ENCODE results near the gene ALDH4A1.

ALDH4A1 gene, protein sequence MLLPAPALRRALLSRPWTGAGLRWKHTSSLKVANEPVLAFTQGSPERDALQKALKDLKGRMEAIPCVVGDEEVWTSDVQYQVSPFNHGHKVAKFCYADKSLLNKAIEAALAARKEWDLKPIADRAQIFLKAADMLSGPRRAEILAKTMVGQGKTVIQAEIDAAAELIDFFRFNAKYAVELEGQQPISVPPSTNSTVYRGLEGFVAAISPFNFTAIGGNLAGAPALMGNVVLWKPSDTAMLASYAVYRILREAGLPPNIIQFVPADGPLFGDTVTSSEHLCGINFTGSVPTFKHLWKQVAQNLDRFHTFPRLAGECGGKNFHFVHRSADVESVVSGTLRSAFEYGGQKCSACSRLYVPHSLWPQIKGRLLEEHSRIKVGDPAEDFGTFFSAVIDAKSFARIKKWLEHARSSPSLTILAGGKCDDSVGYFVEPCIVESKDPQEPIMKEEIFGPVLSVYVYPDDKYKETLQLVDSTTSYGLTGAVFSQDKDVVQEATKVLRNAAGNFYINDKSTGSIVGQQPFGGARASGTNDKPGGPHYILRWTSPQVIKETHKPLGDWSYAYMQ
- 5.1 reads per million, percentile 20 among the genes with 10 or more reads in this experiment for total RNA-seq

- DNase-seq: peak; percentile 92
Observed at GRCh38 chr1:18902523-18903290, at the start of gene ALDH4A1. Gene ALDH4A1, minus strand, starts transcription at chr1:18902555. Its CDS starts 32 bp downstream, at chr1:18902523.

DNA sequence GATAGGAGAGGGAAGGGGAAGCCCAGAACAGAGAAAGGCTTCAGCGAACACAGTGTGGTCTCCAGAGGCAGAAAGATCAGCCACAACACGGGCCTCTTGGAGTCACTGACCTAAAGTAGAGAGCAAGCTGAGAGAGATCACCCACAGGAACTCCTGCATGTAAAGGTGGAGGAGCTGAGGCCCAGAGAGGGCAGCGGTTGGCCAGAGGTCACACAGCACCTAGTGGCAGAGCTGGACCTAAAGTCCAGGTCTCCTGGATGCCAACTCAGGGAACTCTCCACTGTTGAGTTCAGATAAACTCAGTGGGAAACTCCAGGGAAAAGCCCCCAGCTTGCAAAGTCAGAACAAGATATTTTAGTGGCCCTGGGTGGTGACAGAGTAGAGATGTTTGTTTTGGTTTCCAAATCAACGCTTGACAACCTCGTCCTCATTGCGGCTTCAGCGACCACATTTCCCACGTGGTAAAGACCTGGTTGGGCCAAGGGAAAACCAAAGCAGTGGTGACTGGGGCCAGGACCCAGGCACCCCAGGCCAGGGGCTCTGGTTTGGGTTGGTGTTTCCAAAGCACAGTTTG is 49.5 kb upstream of the ALDH4A1 start:
- DNase-seq: peak; percentile 70

- no peak for DNase-seq
Observed at GRCh38 chr1:18951416-18951815, 49.1 kb upstream of the ALDH4A1 start.

- no peak for DNase-seq
Observed at GRCh38 chr1:18950401-18951026, 48.2 kb upstream of the ALDH4A1 start.

DNA sequence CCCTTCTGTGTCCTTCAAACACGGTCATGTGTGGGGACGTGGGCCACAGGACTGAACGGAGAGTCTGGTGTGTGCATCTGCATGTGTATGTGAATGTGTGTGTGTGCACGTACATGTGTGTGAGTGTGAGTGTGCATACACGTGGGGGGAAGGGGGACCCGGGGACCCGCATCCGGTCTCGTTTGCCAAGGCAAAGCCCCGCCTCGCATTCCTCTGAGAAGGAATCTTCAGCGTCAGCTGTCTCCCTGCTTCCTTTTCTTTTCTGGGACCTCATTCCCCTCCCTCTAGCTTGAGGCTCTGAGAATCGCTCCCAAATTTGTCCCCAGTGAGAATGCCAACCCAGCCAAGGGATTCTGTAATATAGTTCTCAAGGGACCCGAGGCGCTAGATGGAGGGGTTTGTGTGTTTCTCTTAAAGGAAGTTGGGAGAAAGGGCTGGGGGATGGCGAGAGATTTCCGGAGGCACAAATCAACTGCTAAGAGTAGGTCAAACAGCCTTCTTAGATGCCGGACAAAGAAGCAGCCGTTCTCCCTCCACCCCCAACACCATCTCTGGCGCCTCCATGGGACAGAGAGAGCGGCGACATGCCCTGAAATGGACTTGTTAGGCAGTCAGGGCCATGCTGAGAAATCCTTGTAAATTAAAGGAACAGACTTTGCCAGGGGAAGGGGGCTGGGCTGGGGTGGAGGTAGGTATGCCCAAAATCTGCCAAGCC is 47.5 kb upstream of the ALDH4A1 start:
- DNase-seq: no peak

DNA sequence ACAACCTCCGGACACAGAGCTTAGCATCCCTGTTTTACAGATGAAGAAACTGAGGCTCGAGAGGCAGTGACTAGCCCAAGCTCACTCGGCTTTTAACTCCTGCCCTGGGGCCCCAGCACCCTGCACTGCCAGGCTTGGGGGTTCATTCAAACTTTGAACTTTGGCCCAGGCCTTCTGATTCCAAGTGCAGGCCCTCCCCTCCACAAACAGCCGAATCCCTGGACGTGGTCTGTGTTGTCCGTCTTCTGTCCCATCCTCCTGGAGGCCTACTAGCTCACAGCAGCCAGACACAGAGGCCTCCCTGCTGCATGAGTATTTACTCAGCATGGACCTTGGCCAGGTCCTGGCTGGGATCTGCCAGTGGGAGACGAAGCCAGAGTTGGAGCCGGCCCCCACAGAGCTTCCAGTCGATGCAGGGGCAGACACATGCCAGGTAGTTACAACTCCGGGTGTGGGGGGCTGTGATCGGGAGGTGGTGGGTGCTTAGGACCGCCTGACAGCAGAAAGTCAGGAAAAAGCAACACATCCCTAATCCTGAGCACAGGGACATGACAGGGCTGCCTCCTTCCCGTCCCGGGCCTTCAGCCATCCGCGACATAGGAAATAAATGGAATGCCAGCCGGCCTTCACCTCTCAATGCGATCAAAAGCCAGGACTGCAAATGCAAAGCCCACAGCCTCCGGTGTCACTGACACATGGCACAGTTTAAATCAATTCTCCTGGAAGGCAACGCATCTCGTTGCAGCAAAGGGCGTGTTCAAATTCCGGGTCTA is 46.7 kb upstream of the ALDH4A1 start:
- DNase-seq: no peak

DNA sequence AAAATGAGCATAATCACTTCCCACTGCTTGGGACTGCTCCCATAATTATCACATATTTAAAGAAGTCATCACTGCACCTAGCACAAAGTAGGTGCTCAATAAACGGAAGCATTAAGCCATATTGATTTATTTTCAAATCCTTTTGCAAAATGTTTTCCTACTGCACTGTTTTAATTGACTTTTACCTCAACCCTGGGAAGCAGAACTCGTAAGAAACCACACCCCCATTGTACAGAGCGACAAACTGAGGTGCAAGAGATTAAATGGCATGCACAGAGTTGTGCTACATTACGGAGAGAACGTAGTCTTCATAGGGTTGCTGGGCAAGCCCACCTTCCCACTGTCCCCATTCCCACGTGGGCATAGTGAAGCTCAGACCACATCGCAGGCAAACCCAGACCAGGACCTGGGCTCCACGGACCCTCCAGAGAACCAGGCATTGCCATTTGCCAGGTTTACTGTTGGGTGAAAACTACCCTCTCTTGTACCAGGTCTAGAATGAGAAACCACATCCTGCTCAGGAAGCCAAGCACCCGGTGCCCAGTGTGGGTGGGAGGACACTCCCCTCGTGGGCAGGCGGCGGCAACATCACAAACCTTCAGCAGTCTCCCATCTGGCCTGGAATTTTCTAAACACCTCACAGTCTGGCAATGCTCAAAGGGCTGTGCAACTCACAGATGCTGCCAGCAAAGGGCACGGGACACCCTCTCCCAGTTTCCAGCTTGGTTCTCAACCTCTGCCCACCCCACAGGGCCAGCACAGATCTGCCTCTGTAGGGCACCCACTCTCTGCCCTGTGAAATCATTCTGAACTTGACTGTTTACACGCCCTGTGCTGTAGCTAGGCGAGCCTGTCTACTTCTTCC is 45.9 kb upstream of the ALDH4A1 start:
- peak; percentile 40 for DNase-seq

DNA sequence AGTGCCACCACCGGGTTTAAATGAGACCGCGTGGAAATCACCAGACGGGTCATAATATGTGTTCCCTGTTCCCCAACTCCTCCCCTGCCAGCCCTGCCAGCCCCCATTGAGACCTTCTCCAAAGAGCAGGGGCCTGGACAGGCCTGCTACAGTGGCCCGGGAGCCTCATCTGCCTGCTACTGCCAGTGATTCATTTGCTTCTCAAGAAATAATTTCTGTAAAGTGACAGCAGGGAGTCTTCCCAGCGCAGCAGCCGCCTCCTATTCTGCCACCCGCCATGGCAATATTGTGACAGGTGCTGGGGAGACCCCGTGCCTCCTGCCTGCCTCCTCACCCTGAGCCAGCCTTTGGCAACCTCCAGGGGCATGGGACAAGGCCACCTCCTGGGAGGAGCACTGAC is 45.2 kb upstream of the ALDH4A1 start:
- no peak for DNase-seq

DNA sequence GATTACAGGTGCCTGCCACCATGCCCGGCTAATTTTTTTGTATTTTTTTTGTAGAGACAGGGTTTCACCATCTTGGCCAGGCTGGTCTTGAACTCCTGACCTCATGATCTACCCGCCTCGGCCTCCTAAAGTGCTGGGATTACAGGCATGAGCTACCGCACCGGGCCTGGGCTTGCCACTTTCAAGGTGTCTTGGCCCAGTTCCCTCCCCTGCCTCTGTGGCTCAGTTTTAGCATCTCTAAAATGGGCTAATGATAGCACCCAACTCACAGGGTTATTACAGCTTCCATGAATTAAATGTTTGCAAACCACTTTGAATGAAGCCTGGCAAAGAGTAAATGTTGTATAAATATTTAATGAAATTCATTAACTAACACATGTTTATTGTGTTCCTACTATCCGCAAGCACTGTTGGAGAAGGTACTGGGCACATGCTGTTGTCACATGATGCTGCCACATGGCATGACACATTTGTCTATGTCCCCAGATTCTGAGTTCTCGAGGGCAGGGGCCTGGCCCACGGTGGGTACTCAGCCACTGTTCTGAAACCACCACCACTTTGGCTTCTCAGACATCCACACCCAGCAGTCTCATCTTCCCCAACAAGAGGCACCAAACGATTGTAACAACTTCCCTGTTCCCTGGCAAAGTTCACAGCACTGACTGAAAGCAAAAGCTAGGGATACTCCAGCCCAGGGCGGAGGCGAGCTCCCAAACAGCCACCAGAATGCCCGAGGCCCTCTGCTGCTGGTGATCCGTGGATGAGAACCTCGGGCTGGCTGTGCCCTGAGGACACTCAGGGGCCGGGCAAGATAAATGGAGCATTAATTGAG is 44.4 kb upstream of the ALDH4A1 start:
- DNase-seq: no peak

DNA sequence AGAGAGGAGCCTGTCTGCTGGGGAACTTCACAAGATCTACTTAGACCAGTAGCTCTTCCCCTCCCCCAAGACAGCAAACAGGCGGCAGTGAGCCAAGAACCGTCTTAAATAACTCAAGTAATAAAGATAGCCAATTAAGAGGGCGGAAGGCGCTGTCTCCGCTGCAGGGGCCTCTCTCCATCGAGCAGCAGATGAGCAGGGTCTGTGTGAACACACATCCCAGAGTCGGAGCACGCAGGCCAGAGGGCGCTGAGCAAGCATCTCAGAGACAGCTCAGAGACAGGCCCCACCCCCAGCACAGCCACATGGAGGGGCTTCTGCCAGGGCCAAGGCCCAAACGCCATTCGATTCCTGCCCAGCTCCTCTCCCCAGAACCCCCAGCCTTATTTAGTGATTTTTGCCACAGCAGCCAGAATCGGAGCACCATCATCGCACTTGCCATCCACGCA is 43.1 kb upstream of the ALDH4A1 start:
- DNase-seq: no peak

DNA sequence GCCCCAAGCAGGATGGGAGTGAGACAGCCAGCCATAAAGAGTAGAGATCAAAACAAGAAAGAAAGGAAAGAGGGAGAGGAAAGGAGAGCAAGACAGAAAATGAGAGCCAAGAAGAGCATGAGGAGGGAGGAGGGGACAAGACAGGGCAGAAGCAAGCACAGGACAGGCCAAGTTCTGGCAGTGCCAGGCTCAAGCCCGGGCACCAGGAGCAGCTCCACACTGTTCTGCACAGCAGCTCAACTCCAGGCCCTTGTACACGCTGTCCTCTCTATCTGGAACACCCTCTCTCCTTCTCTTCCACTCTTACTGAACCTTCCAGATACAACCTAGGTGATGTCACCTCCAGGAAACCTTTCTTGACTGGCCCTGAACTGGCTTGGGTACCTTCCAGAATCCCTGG is 42.5 kb upstream of the ALDH4A1 start:
- DNase-seq: no peak

GRCh38 chr1:18943914-18944572 is 41.7 kb upstream of the ALDH4A1 start:
- DNase-seq: no peak

DNA sequence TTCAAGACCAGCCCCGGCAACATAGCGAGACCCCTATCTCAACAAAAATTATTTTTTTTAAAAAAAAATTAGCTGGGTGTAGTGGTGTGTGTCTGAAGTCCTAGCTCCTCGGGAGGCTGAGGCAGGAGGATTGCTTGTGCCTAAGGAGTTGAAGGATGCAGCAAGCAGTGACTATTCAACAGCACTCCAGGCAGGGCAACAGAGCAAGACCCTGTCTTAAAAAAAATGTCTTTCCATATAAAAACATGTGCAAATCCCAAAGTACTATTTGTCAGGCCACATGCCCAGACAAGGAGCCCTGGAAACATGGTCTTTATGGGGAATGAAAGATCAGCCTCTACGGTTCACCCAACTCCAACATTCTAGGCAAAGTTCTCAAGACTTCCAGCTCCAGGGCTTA is 40.8 kb upstream of the ALDH4A1 start:
- DNase-seq: no peak

DNA sequence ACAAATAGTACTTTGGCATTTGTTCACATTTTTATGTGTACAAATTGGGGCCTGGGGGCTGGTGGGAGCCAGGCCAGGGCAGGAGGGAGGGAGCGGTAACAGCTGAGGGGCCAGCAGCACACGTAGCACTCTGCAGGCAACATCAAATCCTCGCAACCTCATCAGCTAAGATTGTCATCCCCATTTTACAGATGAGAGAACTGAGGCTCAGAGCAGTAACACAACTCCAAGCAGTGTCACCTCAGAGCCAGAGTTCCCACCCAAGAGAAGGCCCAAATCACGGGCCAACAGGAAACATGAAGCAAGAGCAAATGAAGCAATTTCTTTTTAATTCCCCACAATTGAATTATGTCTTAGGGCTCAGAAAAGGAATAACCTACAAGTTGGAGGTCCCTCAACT is 40.0 kb upstream of the ALDH4A1 start:
- DNase-seq: no peak

DNA sequence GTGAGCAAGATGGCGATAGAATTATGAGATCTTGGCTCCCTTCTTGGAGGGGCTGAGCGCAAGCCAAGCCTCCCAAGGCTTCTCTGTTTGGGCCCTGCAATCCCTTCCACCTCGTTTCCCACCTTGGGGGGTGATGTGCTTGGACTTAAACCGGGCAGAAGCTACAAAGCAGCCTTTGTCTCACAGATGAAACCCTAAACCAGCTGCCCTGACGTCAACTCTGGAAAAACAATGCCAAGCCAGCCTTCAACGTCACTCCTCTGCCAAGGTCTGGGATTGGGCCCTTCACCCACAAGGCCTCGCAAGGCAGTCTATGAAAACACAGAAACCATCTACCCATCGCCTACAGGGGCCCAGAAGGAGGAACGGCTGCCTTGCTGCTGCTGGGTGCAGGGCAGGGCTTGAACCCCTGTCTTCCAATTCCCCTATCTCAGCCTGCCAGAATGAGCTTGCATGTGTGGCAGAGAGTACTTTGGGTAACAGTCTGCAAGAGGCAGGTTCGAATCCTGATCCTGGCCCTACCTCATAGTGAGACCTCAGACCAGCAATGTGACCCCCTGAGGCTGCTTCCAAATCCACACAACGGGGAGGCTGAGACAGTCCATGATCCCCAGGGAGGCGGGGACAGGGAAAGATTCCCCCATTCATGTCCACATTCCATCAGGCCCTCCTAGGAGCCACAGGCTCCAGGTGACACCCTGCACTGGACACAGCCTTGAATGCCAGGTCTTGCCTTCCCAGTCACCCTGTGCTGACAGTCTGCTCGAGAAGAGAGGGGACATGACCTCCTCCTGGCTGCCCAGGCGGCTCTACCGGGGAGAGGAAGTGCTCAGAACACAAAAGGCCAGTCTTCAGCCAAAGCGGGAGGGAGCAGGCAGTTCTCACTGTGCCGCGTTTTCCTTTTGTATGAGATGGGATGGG is 39.1 kb upstream of the ALDH4A1 start:
- no peak for DNase-seq

GRCh38 chr1:18940303-18941020 is 38.1 kb upstream of the ALDH4A1 start:
- DNase-seq: no peak
